ENCODE measurements around the gene HOXA11.

The HOXA11 gene

DNA sequence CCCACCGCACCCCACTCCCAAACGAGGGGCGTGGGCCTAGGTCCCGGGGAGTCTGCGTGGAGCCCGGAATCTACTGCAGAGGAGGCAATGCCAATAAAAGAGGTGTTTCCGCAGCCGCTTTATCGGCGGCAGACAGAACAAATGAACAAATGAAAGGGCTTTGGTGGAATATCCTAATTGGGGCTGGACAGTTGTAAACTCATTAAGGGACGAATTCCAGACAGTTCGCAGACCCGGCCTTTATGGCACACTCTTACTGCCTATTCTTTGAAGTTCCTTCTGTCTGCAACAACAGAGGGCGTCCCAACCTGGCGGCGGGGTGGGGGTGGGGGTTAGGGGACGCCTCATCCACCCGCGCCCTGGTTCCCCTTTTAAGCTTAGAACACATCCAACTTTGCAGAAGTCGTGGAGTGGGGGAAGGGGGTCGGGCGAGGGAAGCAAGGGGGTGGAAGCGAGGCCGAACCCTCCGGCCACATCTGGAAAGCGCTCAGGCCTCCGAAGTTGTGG, 23.8 kb downstream of the HOXA11 start:
- Histone ChIP-seq H3K4me1 (ENCODE audit: control insufficient read depth, low read length) (peaks cover 20% of the 10 kb centered on the region), H3K36me3 (ENCODE audit: control insufficient read depth, low read length) (no peaks in the 10 kb centered on the region), H3K27ac (ENCODE audit: low read depth, low read length) (no peak overlapping the region), H3K9me3 (ENCODE audit: control insufficient read depth, insufficient read depth, low read length) (no peaks in the 10 kb centered on the region), H3K4me2 (ENCODE audit: low read length) (peak overlapping the region; percentile 93), H3K27me3 (ENCODE audit: control insufficient read depth, low read length) (peaks cover 57% of the 10 kb centered on the region), H3K79me2 (ENCODE audit: control insufficient read depth, low read length) (no peaks in the 10 kb centered on the region), H3F3A (ENCODE audit: control insufficient read depth, insufficient read depth) (no peaks in the 10 kb centered on the region; the same call in 1 of the 2 replicates), H3K4me3 (ENCODE audit: low read length) (peak overlapping the region; percentile 80), H3K9me2 (replicated peaks; ENCODE audit: control insufficient read depth, low read length) (no peaks in the 10 kb centered on the region), H4K20me1 (ENCODE audit: control insufficient read depth, insufficient read depth, low read depth, low read length) (no peaks in the 10 kb centered on the region)
- no peak for TF ChIP-seq EZH2phosphoT487 (IDR thresholded peaks at IDR 0.05; ENCODE audit: borderline replicate concordance, low read length)
- TF ChIP-seq, protein P1, sequence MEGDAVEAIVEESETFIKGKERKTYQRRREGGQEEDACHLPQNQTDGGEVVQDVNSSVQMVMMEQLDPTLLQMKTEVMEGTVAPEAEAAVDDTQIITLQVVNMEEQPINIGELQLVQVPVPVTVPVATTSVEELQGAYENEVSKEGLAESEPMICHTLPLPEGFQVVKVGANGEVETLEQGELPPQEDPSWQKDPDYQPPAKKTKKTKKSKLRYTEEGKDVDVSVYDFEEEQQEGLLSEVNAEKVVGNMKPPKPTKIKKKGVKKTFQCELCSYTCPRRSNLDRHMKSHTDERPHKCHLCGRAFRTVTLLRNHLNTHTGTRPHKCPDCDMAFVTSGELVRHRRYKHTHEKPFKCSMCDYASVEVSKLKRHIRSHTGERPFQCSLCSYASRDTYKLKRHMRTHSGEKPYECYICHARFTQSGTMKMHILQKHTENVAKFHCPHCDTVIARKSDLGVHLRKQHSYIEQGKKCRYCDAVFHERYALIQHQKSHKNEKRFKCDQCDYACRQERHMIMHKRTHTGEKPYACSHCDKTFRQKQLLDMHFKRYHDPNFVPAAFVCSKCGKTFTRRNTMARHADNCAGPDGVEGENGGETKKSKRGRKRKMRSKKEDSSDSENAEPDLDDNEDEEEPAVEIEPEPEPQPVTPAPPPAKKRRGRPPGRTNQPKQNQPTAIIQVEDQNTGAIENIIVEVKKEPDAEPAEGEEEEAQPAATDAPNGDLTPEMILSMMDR (IDR thresholded peaks at IDR 0.05; ENCODE audit: low read depth, low read length, poor library complexity, severe bottlenecking) = peak; percentile 57

DNA sequence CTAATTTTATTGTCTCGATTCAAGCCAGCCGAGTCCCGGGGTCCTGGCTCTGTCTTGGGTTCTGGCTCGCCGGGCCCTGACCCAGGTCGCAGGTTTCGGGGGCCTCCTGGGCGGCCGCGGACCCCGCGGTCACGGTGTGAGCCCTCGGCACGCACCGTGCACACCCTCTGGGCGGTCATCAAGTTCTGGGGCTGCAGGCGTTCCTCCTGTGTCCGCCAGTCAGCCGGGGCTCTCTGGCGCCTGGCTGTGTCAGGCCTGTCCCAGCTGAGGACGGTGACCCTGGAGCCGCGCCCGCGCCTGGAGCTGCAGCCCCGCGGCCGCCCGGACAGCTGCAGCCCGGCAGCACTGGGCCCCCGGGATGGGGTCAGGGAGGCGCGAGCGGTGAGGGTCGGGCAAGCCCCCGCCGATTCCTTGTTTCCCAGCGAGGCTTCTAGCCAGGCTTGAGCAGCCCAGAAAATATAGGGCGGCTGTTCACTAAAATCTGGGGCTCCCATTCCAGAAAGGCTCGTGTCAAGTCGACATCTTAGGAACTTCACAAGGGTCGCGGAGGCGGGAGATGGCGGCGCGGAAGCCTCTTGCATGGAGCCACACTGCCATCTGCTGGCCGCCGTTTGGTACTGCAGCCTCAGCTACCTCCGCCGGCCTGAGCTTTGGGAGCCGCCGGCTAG, 24.4 kb downstream of the HOXA11 start:
- H3K27me3 ChIP-seq (ENCODE audit: control insufficient read depth, low read length) = peaks cover 59% of the 10 kb centered on the region
- no peaks in the 10 kb centered on the region for H3K36me3 ChIP-seq (ENCODE audit: control insufficient read depth, low read length)
- H3K4me3 ChIP-seq (ENCODE audit: low read length) = peak overlapping the region; percentile 80
- H4K20me1 ChIP-seq (ENCODE audit: control insufficient read depth, insufficient read depth, low read depth, low read length) = no peaks in the 10 kb centered on the region
- peak overlapping the region; percentile 93 for H3K4me2 ChIP-seq (ENCODE audit: low read length)
- TF ChIP-seq, protein P1 (IDR thresholded peaks at IDR 0.05; ENCODE audit: low read depth, low read length, poor library complexity, severe bottlenecking) = peak; percentile 100
- TF ChIP-seq EZH2phosphoT487 (IDR thresholded peaks at IDR 0.05; ENCODE audit: borderline replicate concordance, low read length) = peak; percentile 84; the same call in 1 of the 2 replicates
- H3F3A ChIP-seq (ENCODE audit: control insufficient read depth, insufficient read depth) = no peaks in the 10 kb centered on the region; the same call in 1 of the 2 replicates
- no peak overlapping the region for H3K27ac ChIP-seq (ENCODE audit: low read depth, low read length)
- peaks cover 20% of the 10 kb centered on the region for H3K4me1 ChIP-seq (ENCODE audit: control insufficient read depth, low read length)
- H3K9me3 ChIP-seq (ENCODE audit: control insufficient read depth, insufficient read depth, low read length) = no peaks in the 10 kb centered on the region
- no peaks in the 10 kb centered on the region for H3K79me2 ChIP-seq (ENCODE audit: control insufficient read depth, low read length)
- H3K9me2 ChIP-seq (replicated peaks; ENCODE audit: control insufficient read depth, low read length) = no peaks in the 10 kb centered on the region

DNA sequence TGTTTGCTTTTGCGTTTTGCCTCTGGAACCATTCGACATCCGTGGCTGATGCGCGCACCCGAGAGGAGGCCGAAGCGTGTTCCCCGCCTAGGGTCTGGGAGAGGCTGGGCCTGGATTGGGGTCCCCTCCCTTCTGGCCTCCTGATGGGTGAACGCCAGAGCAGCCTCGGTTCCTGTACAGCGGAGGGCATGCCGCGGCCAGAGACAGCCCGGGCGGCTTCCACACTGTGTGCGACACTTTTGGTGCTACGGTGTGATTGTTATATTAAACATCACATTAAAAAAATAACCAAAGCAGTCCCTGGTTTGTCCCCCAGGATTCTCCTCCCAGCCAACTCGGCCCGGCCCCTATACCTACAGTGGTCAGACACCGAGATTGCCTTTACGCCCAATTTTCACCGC, 24.9 kb downstream of the HOXA11 start:
- Histone ChIP-seq H3K36me3 (ENCODE audit: control insufficient read depth, low read length) (no peaks in the 10 kb centered on the region), H3K4me1 (ENCODE audit: control insufficient read depth, low read length) (peaks cover 20% of the 10 kb centered on the region), H4K20me1 (ENCODE audit: control insufficient read depth, insufficient read depth, low read depth, low read length) (no peaks in the 10 kb centered on the region), H3K9me3 (ENCODE audit: control insufficient read depth, insufficient read depth, low read length) (no peaks in the 10 kb centered on the region), H3K9me2 (replicated peaks; ENCODE audit: control insufficient read depth, low read length) (no peaks in the 10 kb centered on the region), H3K4me3 (ENCODE audit: low read length) (peak overlapping the region; percentile 80), H3F3A (ENCODE audit: control insufficient read depth, insufficient read depth) (no peaks in the 10 kb centered on the region; the same call in 1 of the 2 replicates), H3K27me3 (ENCODE audit: control insufficient read depth, low read length) (peaks cover 65% of the 10 kb centered on the region), H3K79me2 (ENCODE audit: control insufficient read depth, low read length) (no peaks in the 10 kb centered on the region), H3K4me2 (ENCODE audit: low read length) (peak overlapping the region; percentile 93), H3K27ac (ENCODE audit: low read depth, low read length) (no peak overlapping the region)
- TF ChIP-seq, protein P1 (IDR thresholded peaks at IDR 0.05; ENCODE audit: low read depth, low read length, poor library complexity, severe bottlenecking) = no peak
- TF ChIP-seq EZH2phosphoT487 (IDR thresholded peaks at IDR 0.05; ENCODE audit: borderline replicate concordance, low read length) = no peak

All from DOHH2 (cell line).